DMS 273 (cell line): ENCODE measurements around the gene ERMAP.
"Not testable (repeated sequence)": the region's sequence is repeated elsewhere in the genome, so short reads cannot be mapped to it uniquely, and the experiment has no call there.

Experiments used
- DNase-seq: peaks from one replicate; lab custom pipeline; 2025; ENCODE audit not compliant: unreplicated experiment; lab: John Stamatoyannopoulos, UW

The ERMAP gene

DNA sequence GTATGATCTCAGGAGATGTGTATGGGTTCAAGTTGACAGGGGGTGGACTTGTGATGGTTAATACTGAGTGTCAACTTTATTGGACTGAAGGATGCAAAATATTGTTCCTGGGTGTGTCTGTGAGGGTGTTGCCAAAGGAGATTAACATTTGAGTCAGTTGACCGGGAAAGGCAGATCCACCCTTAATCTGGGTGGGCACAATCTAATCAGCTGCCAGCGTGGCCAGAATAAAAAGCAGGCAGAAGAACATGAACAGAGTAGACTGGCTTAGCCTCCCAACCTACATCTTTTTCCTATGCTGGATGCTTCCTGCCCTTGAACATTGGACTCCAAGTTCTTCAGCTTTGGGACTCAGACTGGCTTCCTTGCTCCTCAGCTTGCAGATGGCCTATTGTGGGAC lies 52.8 kb downstream of the ERMAP start:
- DNase-seq, result not testable (repeated sequence)

DNA sequence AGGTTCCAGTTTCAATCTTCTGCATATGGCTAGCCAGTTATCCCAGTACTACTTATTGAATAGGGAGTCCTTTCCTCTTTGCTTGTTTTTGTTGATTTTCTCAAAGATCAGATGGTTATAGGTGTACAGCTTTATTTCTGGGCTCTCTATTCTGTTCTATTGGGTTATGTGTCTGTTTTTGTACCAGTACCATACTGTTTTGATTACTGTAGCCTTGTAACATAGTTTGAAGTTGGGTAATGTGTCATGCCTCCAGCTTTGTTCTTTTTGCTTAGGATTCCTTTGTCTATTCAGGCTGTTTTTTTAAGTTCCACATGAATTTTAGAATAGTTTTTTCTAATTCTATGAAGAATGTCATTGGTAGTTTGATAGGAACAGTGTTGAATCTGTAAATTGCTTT lies 56.2 kb downstream of the ERMAP start:
- DNase-seq, result not testable (repeated sequence)

DNA sequence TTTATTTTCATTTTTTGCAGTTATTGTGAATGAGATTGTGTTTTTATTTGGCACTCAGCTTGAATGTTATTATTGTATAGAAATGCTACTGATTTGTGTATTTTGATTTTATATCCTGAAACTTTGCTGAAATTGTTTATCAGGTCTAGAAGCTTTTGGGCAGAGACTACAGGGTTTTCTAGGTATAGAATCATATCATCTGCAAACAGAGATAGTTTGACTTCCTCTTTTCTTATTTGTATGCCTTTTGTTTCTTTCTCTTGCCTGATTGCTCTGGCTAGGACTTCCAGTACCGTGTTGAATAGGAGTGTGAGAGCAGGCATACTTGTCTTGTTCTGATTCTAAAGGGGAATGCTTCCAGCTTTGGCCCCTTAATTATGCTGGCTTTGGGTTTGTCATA lies 56.7 kb downstream of the ERMAP start:
- DNase-seq, result no peak

DNA sequence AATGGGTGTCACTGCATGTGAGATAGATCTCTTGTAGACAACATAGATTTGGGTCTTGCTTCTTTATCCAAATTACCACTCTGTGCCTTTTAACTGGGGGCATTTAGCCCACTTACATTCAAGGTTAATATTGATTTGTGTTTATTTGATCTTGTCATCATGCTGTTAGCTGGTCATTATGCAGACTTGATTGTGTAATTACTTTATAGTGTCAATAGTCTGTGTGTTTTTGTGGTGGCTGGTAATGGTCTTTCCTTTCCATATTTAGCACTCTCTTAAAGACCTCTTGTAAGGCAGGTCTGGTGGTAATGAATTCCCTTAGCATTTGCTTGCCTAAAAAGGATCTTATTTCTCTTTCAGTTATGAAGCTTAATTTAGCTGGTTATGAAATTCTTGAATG lies 59.1 kb downstream of the ERMAP start:
- no peak for DNase-seq

DNA sequence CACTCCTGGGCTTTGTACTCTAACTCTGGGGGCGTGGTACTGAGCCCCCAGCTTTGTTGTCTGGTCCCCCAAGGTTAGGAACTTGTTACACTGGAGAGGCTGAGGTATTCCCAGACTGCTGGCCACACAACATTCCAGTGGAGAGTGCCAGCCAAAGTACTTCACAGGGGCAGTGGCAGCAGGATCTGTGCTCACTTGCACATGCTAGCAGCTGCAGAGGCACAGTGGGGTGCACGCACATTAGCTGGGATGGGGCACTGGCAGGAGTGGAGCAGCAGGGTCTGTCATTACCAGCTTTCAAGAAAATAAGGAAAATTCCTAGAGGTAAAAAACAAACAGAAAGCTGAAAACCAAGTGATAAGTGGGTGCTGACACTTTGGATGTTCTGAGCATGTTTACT lies 60.5 kb downstream of the ERMAP start:
- DNase-seq, result no peak

DNA sequence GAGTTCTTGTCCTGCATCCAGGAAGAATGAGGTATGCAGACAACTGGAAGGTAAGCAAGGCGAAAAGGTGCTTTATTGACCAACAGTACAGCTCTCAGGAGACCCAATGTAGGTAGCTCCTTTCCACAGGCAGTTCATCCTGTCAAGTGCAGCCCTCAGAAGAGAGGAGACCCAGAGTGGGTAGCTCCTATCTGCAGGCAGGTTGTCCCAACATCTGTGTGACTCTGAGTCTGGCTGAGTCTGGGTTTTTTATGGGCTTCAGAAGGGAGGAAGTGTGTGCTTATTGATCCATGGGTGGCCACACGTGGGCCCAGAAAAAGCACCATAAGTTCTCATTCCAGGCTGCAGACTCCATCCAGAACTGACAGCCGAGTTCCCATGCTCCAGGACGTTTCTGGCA lies 63.5 kb downstream of the ERMAP start:
- no peak for DNase-seq

DNA sequence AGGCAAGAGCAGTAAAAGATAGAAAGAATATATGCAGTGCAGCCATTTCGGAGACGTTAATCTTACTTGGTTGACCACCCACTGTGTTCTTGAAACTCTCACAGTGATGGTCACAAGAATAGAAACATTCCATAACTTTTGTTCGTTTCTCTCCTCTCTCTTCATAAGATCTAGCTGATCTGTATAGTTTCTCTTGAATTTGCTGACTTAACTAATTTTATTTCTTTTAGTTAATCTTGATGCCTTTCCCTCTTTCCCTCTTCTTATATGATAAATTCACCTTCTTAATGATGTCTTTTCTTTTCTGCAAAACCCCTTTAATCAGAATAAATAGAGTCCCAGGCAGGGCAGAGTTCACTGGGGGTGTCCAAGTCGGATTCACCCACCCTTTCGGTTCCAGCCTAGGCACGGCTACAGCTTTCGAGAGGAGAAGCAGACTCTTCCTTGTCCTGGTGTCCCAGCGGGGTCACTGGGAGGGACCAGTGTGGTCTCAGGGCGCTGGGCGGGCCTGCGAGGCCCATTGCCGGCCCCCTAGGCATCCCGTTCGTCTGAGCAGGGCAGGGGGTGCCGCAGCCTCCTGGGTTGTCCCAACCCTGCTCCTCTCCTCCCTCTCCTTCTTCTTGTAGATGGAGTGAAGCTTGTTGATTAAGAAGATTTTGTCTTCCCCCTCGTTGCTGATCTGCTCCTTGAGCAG lies 69.3 kb downstream of the ERMAP start:
- DNase-seq, result no peak

DNA sequence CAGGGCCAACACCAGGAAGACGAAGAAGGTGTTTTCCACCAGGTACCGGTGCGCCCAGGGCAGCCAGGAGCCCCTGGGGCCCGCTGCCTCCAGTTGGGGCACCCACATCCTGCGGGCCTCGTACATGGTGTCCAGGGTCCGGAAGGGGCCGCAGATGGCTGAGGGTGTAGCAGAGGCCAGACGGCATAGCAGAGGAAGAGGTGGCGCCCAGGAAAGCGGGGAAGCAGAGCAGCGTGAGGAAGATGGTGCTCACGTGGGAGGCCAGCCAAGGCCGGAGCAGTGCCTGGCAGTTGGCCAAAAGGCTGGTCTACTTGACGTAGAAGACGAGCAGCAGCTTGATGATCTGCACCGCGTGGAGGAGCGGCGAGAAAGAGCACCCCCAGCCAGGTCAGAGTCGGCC lies 69.9 kb downstream of the ERMAP start:
- DNase-seq, result no peak

DNA sequence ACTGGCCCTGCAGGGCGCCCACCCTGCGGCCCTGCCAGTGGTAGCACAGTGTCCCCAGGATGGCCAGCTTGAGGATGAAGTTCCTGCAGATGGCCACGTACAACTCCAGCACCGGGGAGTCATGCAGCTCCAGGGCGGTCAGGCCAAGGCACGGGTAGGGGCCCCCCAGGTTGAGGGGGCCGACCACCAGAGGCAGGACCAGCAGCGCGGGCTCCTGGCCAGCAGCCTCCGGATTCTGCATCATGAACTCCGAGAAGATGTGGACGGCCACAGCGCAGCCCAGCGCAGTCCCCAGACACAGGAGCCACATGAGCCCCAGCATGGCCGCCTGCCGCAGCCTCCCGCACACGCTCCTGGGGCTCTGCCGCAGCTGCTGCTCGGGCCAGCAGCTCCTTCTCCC lies 70.4 kb downstream of the ERMAP start:
- no peak for DNase-seq

DNA sequence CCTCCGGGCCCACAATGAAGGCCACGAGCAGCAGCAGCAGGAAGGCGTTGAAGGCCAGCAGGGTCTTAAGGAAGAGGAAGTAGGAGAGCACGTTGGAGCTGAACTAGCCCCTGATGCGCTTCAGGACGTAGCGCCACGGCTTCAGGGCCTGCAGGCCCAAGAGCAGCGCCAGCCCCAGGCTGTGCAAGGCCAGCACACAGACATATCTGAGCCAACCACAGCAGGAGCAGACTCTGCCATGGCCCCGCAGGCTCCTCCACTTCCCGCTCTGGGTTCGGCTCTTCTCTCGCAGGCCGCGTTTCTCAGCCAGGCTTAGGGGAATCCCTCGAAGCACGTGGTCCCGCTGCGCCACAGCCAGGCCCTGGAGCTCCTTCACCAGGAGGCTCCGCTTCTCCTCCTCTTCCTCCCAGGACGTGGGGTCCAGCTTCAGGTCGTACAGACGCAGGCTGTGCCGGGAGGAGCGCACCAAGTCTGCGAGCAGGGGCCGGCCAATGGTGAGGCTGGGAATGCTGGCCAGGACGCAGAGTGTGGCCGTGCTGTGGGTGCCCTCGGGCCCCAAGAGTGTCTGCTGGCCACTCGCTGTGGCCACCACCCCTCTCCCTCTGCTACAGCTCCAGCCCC lies 71.2 kb downstream of the ERMAP start:
- no peak for DNase-seq

DNA sequence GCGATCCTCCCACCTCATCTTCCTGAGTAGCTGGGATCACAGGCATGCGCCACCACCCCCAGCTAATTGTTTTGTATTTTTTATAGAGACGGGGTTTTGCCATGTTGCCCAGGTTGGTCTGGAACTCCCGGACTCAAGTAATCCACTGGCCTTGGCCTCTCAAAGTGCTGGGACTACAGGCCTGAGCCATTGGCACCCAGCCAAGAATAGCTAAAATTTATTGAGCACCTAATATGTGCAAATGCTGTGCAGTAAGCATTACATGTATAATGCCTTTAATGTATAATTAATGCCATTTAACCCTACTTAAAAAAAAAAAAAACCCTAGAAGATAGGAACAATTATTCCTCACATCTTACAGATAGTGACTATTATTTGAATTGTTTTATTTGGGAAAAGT lies 72.3 kb downstream of the ERMAP start:
- DNase-seq, result no peak

DNA sequence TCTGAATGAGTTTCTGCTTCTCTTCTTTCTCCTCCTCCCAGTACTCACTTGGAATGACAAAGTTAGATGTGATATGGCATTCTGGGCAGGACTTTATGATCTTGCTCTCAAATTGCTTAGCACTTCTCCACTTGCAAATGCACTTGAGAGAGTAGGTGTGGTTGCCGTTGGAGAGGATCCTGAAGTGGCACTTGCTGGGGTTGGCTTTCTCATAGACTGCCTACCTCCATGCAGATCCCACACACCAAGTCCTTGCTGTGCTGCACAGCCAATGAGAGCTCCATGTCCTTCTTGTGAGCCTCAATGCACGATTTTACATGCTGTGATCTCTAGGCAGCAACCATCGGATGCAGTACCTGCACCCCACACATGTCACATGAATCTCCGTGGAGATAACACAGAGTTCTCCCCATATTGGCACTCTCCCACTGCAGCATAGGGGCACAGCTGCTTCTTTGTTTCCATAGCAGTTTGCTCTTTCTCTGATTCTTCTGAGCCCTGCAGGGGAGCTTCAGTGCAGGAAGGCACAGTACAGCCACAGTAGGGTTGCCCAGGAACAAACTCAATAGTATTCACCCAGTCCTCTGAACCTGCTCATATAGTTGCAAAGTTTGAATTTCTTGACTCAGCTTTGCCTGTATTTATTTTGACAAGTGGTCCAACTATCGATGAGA lies 74.7 kb downstream of the ERMAP start:
- DNase-seq, result no peak
